SK-N-SH (cell line): ENCODE results near the gene CRISP2. TPM values are rescaled to one million over a fixed set of nuclear protein-coding genes. Genes with fewer than 3 reads are reported as not detected.

Experiments used
- CTCF ChIA-PET: fragments of 300-600, 350-600 bp; formaldehyde crosslinking; extraction: SDS; loops from one replicate; lab custom pipeline; 2021; lab: Yijun Ruan, JAX
- POLR2A ChIA-PET: fragments of 350-600 bp; sonication (Branson Sonifier 250); formaldehyde crosslinking; extraction: SDS; loops from one replicate; lab custom pipeline; 2020; ENCODE audit warnings: antibody characterized with exemption, inconsistent platforms; lab: Yijun Ruan, JAX
- DNase-seq: peaks from one replicate; pipeline ENCODE4 v3.0.0; 2012
- H2AFZ ChIP-seq: fragments of 200-600 bp; sonication (generic); 2 replicates; pipeline ENCODE4 v1.8.1; 2016; ENCODE audit warnings: antibody characterized with exemption, mild to moderate bottlenecking, low read depth
- H3F3A ChIP-seq: fragments of 200-600 bp; sonication (generic); replicated peaks from 2 replicates; pipeline ENCODE3; 2016; ENCODE audit warnings: antibody characterized with exemption, mild to moderate bottlenecking; ENCODE audit not compliant: insufficient read depth
- H3K27ac ChIP-seq, 2 experiments: fragments of 200-500 bp in 1 of 2; fragments of 200-600 bp in 1 of 2; sonication (Bioruptor generic) in 1 of 2; sonication (generic), shearing (Covaris generic) in 1 of 2; 2 replicates each; pipeline versions ENCODE4 v1.5.1 to v1.6.1; 2014 to 2016; ENCODE audit warnings: low read depth in 2 of 2, inconsistent platforms in 1 of 2, low read length in 1 of 2, mild to moderate bottlenecking in 1 of 2, mixed read lengths in 1 of 2
- H3K27me3 ChIP-seq: fragments of 200-600 bp; sonication (generic), shearing (Covaris generic); 2 replicates; pipeline ENCODE4 v1.6.1; 2016; ENCODE audit warnings: mixed run types; ENCODE audit not compliant: insufficient read depth
- H3K36me3 ChIP-seq, 2 experiments: fragments of 200-500 bp in 1 of 2; fragments of 200-600 bp in 1 of 2; sonication (Bioruptor generic) in 1 of 2; sonication (generic) in 1 of 2; replicated peaks in 1 of 2; 2 replicates each; pipeline versions ENCODE3 to v1.5.1; 2014 to 2016; ENCODE audit warnings: low read length in 1 of 2, mild to moderate bottlenecking in 1 of 2; ENCODE audit not compliant: insufficient read depth in 2 of 2, control insufficient read depth in 1 of 2
- H3K4me1 ChIP-seq, 2 experiments: fragments of 200-500 bp in 1 of 2; fragments of 200-600 bp in 1 of 2; sonication (Bioruptor generic) in 1 of 2; sonication (generic), shearing (Covaris generic) in 1 of 2; 2 replicates each; pipeline versions ENCODE4 v1.5.1 to v1.6.1; 2014 to 2016; ENCODE audit warnings: low read depth in 1 of 2, low read length in 1 of 2, mixed run types in 1 of 2; ENCODE audit not compliant: insufficient read depth in 2 of 2, control insufficient read depth in 1 of 2
- H3K4me2 ChIP-seq: fragments of 200-600 bp; sonication (generic), shearing (Covaris generic); 2 replicates; pipeline ENCODE4 v1.6.1; 2017; ENCODE audit warnings: mixed run types
- H3K4me3 ChIP-seq, 2 experiments: fragments of 200-500 bp in 1 of 2; fragments of 200-600 bp in 1 of 2; sonication (Bioruptor generic) in 1 of 2; sonication (generic), shearing (Covaris generic) in 1 of 2; 2 replicates each; pipeline versions ENCODE4 v1.5.1 to v1.8.1; 2014 to 2016; ENCODE audit warnings: low read depth in 2 of 2, inconsistent platforms in 1 of 2, low read length in 1 of 2, mild to moderate bottlenecking in 1 of 2, mixed read lengths in 1 of 2, moderate library complexity in 1 of 2
- H3K79me2 ChIP-seq: fragments of 200-600 bp; sonication (generic); 2 replicates; pipeline ENCODE4 v1.8.1; 2017; ENCODE audit warnings: mild to moderate bottlenecking; ENCODE audit not compliant: insufficient read depth
- H3K9ac ChIP-seq: fragments of 200-600 bp; sonication (generic); 2 replicates; pipeline ENCODE4 v1.6.1; 2017; ENCODE audit warnings: mixed run types
- H3K9me2 ChIP-seq: fragments of 200-600 bp; sonication (generic); 2 replicates; pipeline ENCODE4 v1.6.1; 2017; ENCODE audit warnings: mixed run types
- H3K9me3 ChIP-seq: fragments of 200-600 bp; sonication (generic); 2 replicates; pipeline ENCODE4 v1.6.1; 2017; ENCODE audit warnings: mixed run types, mild to moderate bottlenecking, moderate library complexity
- H4K20me1 ChIP-seq: fragments of 200-600 bp; sonication (generic); 2 replicates; pipeline ENCODE4 v1.6.1; 2017; ENCODE audit warnings: mild to moderate bottlenecking, mixed run types; ENCODE audit not compliant: insufficient read depth
- CHD2 ChIP-seq: fragments of 150-350 bp; IDR thresholded peaks from 2 replicates; pipeline ENCODE4 v1.6.1; 2018; ENCODE audit warnings: low read length; ENCODE audit not compliant: partially characterized antibody
- ELF1 ChIP-seq: IDR thresholded peaks from 2 replicates; pipeline ENCODE4 v1.4.0; 2012
- EP300 ChIP-seq, 2 experiments: IDR thresholded peaks; 2 replicates each; pipeline versions ENCODE4 v1.4.0 to v1.6.1; 2012; ENCODE audit warnings: borderline replicate concordance in 1 of 2, low read depth in 1 of 2, low read length in 1 of 2
- FOXJ3 ChIP-seq: sonication (generic); formaldehyde crosslinking; IDR thresholded peaks from 2 replicates; pipeline ENCODE4 v1.5.1; 2020; ENCODE audit warnings: mild to moderate bottlenecking, missing genetic modification reagents
- FOXM1 ChIP-seq: IDR thresholded peaks from 2 replicates; pipeline ENCODE4 v1.4.0; 2012; ENCODE audit warnings: low read depth, mild to moderate bottlenecking
- GABPA ChIP-seq: IDR thresholded peaks from 2 replicates; pipeline ENCODE4 v1.4.0; 2012; ENCODE audit warnings: low read depth, mild to moderate bottlenecking
- JUND ChIP-seq: IDR thresholded peaks from 2 replicates; pipeline ENCODE4 v1.4.0; 2012
- POLR2AphosphoS5 ChIP-seq: IDR thresholded peaks from 2 replicates; pipeline ENCODE4 v1.6.1; 2012; ENCODE audit warnings: low read depth, low read length
- RAD21 ChIP-seq: IDR thresholded peaks from 2 replicates; pipeline ENCODE4 v1.6.1; 2012; ENCODE audit warnings: mild to moderate bottlenecking, low read length
- RFX5 ChIP-seq: IDR thresholded peaks from 2 replicates; pipeline ENCODE4 v1.6.1; 2012; ENCODE audit warnings: mild to moderate bottlenecking, improper control_type of control experiment, low read length
- TAF1 ChIP-seq: IDR thresholded peaks from 2 replicates; pipeline ENCODE4 v1.6.1; 2012; ENCODE audit warnings: low read depth, mild to moderate bottlenecking, low read length, moderate library complexity, borderline replicate concordance
- YY1 ChIP-seq: IDR thresholded peaks from 2 replicates; pipeline ENCODE4 v1.4.0; 2012; ENCODE audit warnings: low read depth, mild to moderate bottlenecking
- ZBTB33 ChIP-seq: IDR thresholded peaks from 2 replicates; pipeline ENCODE4 v1.4.0; 2012; ENCODE audit warnings: low read depth, borderline replicate concordance
- WGBS: methylation state at CpG from one replicate; pipeline ENCODE4 v1.1.6; 2017; ENCODE audit warnings: low lambda C conversion rate; 5-methylcytosine and 5-hydroxymethylcytosine counted together
- polyA plus RNA-seq, 3 experiments: library from polyadenylated mRNA; depleted of rRNA; stranded (reverse); fragments of >200 nt; gene quantifications; 2 replicates each; pipeline ENCODE4 v1.2.3, GENCODE V29; 2012
- TF ChIP-seq, protein P1 (sequence below): fragments of 150-350 bp; IDR thresholded peaks from 2 replicates; pipeline ENCODE4 v1.6.1; 2017; ENCODE audit warnings: antibody characterized with exemption, low read length, low read depth, borderline replicate concordance
- TF ChIP-seq, protein P2 (sequence below): IDR thresholded peaks from 2 replicates; pipeline ENCODE4 v1.6.1; 2012; ENCODE audit warnings: mild to moderate bottlenecking, low read depth, low read length, moderate library complexity
- TF ChIP-seq, protein P3 (sequence below): IDR thresholded peaks from 2 replicates; pipeline ENCODE4 v1.4.0; 2012; ENCODE audit warnings: low read depth, borderline replicate concordance
- TF ChIP-seq, protein P4 (sequence below): IDR thresholded peaks from 2 replicates; pipeline ENCODE4; 2012

Gene CRISP2
- polyA plus RNA-seq, 1 of the 3 experiments (the other 2 are of a cell fraction), result not detected

- CTCF ChIA-PET, result no interaction called here
These were observed 65.9 kb downstream of the CRISP2 start for GRCh38 chr6:49647476-49647875.

More at GRCh38 chr6:49647476-49647875, 65.9 kb downstream of the CRISP2 start:
- Histone ChIP-seq H3K4me3 (no peak overlapping the region), H3K36me3 (no peaks in the 10 kb centered on the region), H2AFZ (no peak overlapping the region), H3K27ac (no peak overlapping the region), H3K9me2 (no peaks in the 10 kb centered on the region), H3K79me2 (no peaks in the 10 kb centered on the region), H4K20me1 (no peaks in the 10 kb centered on the region), H3K9ac (no peak overlapping the region), H3K4me2 (no peak overlapping the region), H3F3A (no peaks in the 10 kb centered on the region), H3K4me1 (no peaks in the 10 kb centered on the region), H3K9me3 (no peaks in the 10 kb centered on the region), H3K27me3 (no peaks in the 10 kb centered on the region; the same call in 1 of the 2 replicates)
- 0% methylated on average over 2 of the region's 2 CpGs for WGBS
- no peak for DNase-seq
- TF ChIP-seq, protein P1, sequence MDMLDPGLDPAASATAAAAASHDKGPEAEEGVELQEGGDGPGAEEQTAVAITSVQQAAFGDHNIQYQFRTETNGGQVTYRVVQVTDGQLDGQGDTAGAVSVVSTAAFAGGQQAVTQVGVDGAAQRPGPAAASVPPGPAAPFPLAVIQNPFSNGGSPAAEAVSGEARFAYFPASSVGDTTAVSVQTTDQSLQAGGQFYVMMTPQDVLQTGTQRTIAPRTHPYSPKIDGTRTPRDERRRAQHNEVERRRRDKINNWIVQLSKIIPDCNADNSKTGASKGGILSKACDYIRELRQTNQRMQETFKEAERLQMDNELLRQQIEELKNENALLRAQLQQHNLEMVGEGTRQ, result no peak
- TF ChIP-seq ZBTB33 (no peak), ELF1 (no peak), POLR2AphosphoS5 (no peak), GABPA (no peak), EP300 (IDR thresholded peaks at IDR 0.05; ENCODE audit: borderline replicate concordance in 1 of 2, low read depth in 1 of 2, low read length in 1 of 2) (no peak), CHD2 (no peak), FOXM1 (no peak), TAF1 (no peak), RFX5 (no peak), JUND (no peak), RAD21 (no peak), FOXJ3 (CRISPR knock-in tag) (no peak), YY1 (no peak)
- TF ChIP-seq, protein P2, sequence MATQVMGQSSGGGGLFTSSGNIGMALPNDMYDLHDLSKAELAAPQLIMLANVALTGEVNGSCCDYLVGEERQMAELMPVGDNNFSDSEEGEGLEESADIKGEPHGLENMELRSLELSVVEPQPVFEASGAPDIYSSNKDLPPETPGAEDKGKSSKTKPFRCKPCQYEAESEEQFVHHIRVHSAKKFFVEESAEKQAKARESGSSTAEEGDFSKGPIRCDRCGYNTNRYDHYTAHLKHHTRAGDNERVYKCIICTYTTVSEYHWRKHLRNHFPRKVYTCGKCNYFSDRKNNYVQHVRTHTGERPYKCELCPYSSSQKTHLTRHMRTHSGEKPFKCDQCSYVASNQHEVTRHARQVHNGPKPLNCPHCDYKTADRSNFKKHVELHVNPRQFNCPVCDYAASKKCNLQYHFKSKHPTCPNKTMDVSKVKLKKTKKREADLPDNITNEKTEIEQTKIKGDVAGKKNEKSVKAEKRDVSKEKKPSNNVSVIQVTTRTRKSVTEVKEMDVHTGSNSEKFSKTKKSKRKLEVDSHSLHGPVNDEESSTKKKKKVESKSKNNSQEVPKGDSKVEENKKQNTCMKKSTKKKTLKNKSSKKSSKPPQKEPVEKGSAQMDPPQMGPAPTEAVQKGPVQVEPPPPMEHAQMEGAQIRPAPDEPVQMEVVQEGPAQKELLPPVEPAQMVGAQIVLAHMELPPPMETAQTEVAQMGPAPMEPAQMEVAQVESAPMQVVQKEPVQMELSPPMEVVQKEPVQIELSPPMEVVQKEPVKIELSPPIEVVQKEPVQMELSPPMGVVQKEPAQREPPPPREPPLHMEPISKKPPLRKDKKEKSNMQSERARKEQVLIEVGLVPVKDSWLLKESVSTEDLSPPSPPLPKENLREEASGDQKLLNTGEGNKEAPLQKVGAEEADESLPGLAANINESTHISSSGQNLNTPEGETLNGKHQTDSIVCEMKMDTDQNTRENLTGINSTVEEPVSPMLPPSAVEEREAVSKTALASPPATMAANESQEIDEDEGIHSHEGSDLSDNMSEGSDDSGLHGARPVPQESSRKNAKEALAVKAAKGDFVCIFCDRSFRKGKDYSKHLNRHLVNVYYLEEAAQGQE, result no peak
- TF ChIP-seq, protein P3, sequence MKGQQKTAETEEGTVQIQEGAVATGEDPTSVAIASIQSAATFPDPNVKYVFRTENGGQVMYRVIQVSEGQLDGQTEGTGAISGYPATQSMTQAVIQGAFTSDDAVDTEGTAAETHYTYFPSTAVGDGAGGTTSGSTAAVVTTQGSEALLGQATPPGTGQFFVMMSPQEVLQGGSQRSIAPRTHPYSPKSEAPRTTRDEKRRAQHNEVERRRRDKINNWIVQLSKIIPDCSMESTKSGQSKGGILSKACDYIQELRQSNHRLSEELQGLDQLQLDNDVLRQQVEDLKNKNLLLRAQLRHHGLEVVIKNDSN, result no peak
- TF ChIP-seq, protein P4, sequence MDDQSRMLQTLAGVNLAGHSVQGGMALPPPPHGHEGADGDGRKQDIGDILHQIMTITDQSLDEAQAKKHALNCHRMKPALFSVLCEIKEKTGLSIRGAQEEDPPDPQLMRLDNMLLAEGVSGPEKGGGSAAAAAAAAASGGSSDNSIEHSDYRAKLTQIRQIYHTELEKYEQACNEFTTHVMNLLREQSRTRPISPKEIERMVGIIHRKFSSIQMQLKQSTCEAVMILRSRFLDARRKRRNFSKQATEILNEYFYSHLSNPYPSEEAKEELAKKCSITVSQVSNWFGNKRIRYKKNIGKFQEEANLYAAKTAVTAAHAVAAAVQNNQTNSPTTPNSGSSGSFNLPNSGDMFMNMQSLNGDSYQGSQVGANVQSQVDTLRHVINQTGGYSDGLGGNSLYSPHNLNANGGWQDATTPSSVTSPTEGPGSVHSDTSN, result no peak
- POLR2A ChIA-PET, result no interaction called here
